H1 (cell line): ENCODE results near the gene AGAP1. TPM values are rescaled to one million over a fixed set of nuclear protein-coding genes. Genes with fewer than 3 reads are reported as not detected.

Experiments used
- FOSL1 ChIP-seq: IDR thresholded peaks from 2 replicates; pipeline ENCODE4 v1.6.1; 2011; ENCODE audit warnings: mild to moderate bottlenecking, low read depth, low read length, moderate library complexity; ENCODE audit not compliant: insufficient read depth
- KDM1A ChIP-seq: fragments of 200-600, 300-600 bp; sonication (generic); IDR thresholded peaks from 2 replicates; pipeline ENCODE4 v1.7.1; 2016; ENCODE audit warnings: mild to moderate bottlenecking, low read length, borderline replicate concordance
- polyA plus RNA-seq, 7 experiments: library from polyadenylated mRNA; depleted of rRNA in 3 of 7; stranded (reverse) in 5 of 7; unstranded in 2 of 7; fragments of >200 nt in 5 of 7; fragments of 200-250 nt in 2 of 7; gene quantifications; 1 replicate in 5 of 7; 2 replicates in 1 of 7; 4 replicates in 1 of 7; pipeline versions ENCODE4 v1.2.1 to v1.2.3, GENCODE V29; 2011 to 2013; ENCODE audit warnings: missing spikeins in 2 of 7, mixed read lengths in 2 of 7
- total RNA-seq: library from RNA; stranded (reverse); fragmentation: NEBNext Ultra II Directional; extraction: Animal tissue kit (Norgen Biotek cat#: 25700); gene quantifications from 2 replicates; pipeline ENCODE4 v1.2.1, GENCODE V29; 2021
- TF ChIP-seq, protein P1 (sequence below): IDR thresholded peaks from 2 replicates; pipeline ENCODE4 v1.6.1; 2012; ENCODE audit warnings: inconsistent platforms
- TF ChIP-seq, protein P2 (sequence below): IDR thresholded peaks from 2 replicates; pipeline ENCODE4 v1.6.1; 2012; ENCODE audit warnings: low read length, inconsistent platforms

Gene AGAP1
- total and polyA plus RNA-seq, 2 of the 8 experiments (the other 6 are each of a cell fraction or from before 2014, with no cell fraction given) = 18.1 to 39.4 TPM

DNA sequence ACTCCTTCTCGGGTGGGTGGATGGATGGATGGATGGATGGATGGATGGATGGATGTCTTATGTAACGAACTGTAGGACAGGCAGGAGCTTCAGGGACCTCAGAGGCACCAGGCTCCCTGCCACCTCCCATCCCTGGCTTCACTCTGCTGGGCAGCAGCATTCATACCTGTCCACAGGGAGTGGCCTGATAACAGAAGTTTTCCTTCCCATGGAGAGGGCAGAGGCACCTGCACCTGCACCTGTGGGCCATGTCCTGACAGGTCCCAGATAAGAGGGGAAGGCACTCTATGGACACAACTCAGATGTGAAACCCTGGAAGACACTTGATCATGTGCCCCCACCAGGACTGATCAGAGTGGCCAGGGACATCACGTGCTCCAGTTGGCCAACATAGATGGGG is 532.0 kb downstream of the AGAP1 start (continued):
- TF ChIP-seq, protein P1, sequence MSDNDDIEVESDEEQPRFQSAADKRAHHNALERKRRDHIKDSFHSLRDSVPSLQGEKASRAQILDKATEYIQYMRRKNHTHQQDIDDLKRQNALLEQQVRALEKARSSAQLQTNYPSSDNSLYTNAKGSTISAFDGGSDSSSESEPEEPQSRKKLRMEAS = no peak
- no peak for TF ChIP-seq KDM1A
- TF ChIP-seq, protein P2, sequence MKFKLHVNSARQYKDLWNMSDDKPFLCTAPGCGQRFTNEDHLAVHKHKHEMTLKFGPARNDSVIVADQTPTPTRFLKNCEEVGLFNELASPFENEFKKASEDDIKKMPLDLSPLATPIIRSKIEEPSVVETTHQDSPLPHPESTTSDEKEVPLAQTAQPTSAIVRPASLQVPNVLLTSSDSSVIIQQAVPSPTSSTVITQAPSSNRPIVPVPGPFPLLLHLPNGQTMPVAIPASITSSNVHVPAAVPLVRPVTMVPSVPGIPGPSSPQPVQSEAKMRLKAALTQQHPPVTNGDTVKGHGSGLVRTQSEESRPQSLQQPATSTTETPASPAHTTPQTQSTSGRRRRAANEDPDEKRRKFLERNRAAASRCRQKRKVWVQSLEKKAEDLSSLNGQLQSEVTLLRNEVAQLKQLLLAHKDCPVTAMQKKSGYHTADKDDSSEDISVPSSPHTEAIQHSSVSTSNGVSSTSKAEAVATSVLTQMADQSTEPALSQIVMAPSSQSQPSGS = no peak
- no peak for TF ChIP-seq FOSL1
